Retina (tissue), 1 donor: ENCODE results near the gene PCK1.

ENCODE experiments used
- DNase-seq: peaks from one replicate; pipeline ENCODE4 v3.0.0-alpha.2; 2016

Gene PCK1

DNA sequence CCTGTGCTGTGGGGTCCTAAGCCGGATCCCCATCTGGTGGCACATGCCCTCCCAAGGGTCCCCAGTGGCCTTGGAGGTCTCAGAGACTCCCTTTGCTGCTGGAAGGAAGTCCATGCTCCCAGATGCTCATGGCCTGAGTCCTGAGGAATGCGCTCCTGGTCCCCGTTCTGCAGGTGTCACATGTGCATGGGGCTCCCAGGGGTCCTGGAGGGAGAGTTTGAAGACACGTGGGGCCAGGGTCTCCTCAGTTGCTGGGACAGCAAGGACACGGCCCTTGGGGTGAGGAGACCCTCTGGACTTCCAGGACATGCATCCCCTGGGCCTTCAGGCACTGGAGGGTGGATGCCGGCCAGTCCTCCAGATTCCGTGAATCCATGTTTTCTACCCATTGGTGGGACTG lies 47.6 kb downstream of the PCK1 start:
- no peak for DNase-seq

DNA sequence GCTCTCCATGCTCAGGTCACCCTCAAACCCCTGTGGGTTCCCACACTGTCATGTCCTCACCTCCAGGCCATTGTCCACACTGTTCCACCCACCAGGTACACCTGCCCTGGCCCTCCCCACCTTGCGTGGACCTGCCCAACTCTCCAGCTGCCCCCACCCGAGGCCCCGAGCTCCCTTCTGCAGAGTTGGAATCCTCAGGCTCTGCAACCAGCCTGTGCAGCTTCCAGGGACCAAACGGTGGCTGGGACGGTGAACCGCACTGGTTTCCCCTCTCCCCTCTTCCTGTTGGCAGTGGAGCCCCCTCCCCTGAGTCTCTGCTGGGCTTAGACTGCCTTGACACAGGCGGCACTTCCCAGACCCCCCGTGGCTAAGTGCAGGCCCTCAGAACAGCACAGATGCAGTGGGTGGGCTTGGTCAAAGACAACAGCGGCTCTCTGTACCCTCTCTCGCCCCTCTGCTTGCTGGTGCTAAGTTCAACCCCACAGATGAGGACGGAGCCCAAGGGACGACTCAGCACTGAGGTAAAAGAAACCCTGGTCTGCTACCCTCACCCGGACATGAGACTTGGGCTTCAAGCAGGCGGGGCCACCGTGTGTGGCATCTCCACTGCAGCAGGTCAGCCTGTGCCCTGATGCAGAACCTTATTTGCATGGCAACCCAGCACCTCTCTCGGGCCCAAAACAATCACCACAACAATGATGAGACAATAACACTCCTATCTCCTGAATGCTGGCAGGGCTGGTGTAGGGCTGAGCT lies 48.4 kb downstream of the PCK1 start:
- no peak for DNase-seq

DNA sequence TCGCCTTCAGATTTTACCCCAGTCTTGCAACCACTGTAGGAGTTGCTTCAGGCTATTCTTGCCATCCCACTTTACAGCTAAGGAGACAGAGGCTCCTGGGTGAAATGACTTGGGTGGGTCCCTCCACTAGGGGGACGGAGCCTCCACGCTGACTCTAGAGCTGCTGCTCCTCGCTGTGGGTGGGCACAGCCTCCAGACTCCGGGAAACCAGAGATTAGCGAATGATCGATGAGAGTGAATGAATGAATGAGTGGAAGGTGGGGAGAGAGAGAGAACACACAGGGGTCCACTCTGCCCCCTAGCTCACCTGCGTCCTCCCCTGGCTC lies 48.9 kb downstream of the PCK1 start:
- DNase-seq: no peak

DNA sequence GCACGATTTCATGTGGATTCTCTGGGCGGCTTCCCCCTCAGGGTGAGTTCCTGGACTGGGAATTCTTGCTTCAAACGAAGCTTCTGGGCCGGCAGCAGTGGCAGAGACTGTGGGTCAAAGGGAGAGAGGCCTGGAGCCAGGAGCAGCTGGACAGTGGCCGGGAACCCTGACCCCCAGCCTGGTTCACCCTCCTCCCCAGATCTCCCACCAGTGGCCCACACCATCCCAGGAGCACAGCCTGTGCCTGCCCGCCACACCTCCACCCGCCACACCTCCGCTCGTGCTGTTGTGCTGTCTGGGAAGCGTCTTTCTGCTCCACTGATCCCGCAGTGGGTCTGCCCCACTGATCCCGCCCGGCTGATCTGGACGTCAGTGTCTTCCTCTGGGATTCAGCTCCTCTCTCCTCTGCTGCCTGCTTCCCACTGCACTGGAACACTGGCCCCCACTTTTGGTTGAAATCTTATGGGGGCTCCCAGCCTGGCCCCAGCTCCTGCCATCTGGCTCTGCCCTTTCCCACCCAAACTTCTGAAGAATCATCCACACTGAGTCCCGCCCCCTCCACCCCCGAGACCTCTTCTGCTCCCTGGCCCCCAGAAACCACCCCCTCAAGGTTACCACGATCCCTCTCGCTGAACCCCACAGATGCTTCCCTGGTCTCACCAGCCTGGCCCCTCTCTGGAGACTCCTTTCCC lies 49.5 kb downstream of the PCK1 start:
- no peak for DNase-seq

DNA sequence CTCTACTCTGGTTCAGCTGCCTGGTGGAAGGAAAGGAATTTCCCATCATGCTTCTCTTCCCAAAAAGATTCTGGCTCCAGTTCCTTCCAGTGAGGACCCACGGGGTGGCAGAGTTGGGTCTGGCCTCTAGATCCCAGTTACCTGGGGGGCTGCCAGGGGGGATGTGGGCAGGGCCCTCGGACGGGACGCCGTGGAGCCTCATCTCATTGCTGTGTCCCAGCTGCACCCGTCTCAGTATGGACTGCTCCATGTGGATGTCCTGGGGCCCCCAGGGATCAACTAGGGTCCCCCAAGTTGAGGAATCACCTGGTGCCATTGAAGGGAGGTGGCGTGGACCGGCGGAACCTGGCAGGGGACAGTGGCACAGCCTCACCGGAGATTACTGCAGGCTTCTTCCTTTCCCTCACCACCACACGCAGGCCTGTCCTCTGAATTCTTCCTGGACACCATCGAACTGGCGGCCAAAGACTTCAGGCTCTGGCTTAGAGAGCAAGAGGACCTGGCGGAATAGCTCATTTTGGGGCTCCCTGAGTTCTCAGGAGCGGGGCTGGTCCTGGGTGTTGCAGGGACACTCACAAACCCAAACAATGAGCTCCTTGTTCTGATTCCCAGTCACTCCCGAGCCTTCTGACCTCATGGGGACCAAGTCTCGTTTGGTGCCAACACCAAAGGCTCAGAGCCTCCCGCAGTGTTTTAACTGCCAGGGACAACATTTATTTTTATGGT lies 50.8 kb downstream of the PCK1 start:
- DNase-seq: no peak

GRCh38 chr20:57612436-57612835 lies 51.5 kb downstream of the PCK1 start:
- DNase-seq: no peak

GRCh38 chr20:57612916-57613315 lies 52.0 kb downstream of the PCK1 start:
- no peak for DNase-seq

- DNase-seq: no peak
Observed at GRCh38 chr20:57613481-57613921, 52.6 kb downstream of the PCK1 start.

- DNase-seq: no peak
Observed at GRCh38 chr20:57614490-57615444, 53.9 kb downstream of the PCK1 start.

- no peak for DNase-seq
Observed at GRCh38 chr20:57615445-57615811, 54.5 kb downstream of the PCK1 start.

DNA sequence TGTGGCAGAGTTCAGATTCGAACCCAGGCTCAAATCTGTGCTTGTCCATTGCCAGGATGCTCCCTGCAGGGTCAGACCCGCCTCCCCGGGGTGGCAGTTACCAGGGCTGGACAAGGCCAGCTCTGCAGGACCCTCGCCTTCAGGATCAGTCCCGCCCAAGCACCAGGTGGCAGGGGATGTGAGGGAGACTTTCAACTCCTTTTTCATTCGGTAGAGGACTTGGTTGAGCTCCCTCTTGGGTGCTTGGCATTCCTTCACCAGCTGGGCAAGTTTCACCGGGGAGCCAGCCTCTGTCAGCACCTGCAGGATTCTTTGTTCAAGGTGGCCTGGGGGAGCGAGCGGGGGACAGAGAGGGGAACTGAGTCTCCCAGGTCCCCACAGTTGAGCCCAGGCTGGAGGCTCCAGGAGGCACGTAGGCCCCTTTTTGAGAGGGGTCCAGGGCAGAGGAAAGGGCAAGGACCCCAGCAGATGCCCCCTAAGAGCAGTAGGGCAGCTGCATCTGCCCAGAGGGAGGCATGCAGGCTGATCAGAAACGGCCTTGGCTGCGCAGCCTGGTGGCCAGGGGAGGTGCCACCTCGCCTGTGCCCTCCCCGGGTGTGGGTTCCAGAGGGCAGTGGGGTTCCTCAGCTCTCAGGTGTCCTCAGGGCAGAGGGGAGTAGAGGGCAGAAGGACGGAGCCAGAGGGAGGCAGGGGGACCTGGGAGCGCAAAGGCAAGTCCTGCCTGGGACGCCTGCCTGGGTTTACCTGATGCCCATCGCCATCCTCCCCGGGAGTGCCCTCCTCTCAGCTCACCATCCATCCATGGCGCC lies 55.4 kb downstream of the PCK1 start:
- no peak for DNase-seq

DNA sequence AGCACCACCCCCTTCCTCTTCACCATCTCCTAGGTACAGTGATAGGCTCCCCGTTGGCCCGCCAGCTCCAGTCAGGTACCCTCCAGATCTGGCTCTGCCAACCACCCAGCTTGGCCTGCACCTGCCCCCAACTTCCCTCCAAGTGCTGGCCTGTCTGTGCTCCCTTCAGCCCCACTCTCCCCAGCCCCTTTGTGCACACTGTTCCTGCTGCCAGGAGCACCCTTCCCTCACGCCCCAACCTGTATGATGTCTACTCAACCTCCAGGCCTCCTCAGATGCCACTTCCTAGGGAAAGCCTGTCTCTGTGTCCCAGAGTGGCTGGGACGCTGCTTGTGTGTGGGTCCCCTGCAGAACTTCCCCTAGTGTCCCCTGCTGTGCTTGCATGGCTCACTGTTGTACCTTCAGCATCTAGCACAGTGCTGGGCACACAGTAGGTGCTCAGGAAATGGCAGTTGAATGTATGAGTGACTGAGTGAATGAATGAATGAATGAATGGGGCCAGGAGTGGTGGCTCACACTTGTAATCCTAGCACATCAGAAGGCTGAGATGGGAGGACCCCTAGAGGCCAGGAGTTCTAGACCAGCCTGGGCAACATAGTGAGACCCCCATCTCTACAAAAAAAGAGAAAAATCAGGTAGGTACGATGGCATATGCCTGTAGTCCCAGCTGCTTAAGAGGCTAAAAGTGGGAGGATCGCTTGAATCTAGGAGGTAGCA lies 56.3 kb downstream of the PCK1 start:
- no peak for DNase-seq
